ENCODE results near the gene VAPA.

VAPA gene

GRCh38 chr18:9916077-9916639, 2.3 kb downstream of the VAPA start:
- no peak for DNase-seq

GRCh38 chr18:9916808-9917207, 3.0 kb downstream of the VAPA start:
- no peak for DNase-seq

GRCh38 chr18:9918016-9918680, 4.3 kb downstream of the VAPA start:
- DNase-seq = no peak

- DNase-seq = no peak
These were observed 5.9 kb downstream of the VAPA start for GRCh38 chr18:9919564-9920232.

- DNase-seq = no peak
These were observed 8.9 kb downstream of the VAPA start for GRCh38 chr18:9922592-9923311.

- no peak for DNase-seq
These were observed 10.6 kb downstream of the VAPA start for GRCh38 chr18:9924371-9924943.

- DNase-seq = no peak
These were observed 11.6 kb downstream of the VAPA start for GRCh38 chr18:9925369-9925768.

GRCh38 chr18:9925795-9926194, 12.0 kb downstream of the VAPA start:
- DNase-seq = no peak

- DNase-seq = no peak
These were observed 12.5 kb downstream of the VAPA start for GRCh38 chr18:9926223-9926894.

- DNase-seq = no peak
These were observed 13.2 kb downstream of the VAPA start for GRCh38 chr18:9926977-9927376.

GRCh38 chr18:9927392-9928063, 13.7 kb downstream of the VAPA start:
- no peak for DNase-seq

- no peak for DNase-seq
These were observed 14.9 kb downstream of the VAPA start for GRCh38 chr18:9928646-9929259.

- DNase-seq = no peak
These were observed 16.6 kb downstream of the VAPA start for GRCh38 chr18:9930299-9930884.

- no peak for DNase-seq
These were observed 17.3 kb downstream of the VAPA start for GRCh38 chr18:9931146-9931545.

GRCh38 chr18:9931678-9932077, 17.9 kb downstream of the VAPA start:
- DNase-seq = no peak

- no peak for DNase-seq
These were observed 20.0 kb downstream of the VAPA start for GRCh38 chr18:9933865-9934264.

- DNase-seq = no peak
These were observed 20.5 kb downstream of the VAPA start for GRCh38 chr18:9934274-9934673.

GRCh38 chr18:9941103-9941502, 27.3 kb downstream of the VAPA start:
- DNase-seq = no peak

- no peak for DNase-seq
These were observed 27.8 kb downstream of the VAPA start for GRCh38 chr18:9941660-9942059.

GRCh38 chr18:9943311-9943710, 29.5 kb downstream of the VAPA start:
- DNase-seq = no peak

- DNase-seq = no peak
These were observed 31.0 kb downstream of the VAPA start for GRCh38 chr18:9944805-9945204.

All from MV-4-11 (cell line).